Activated CD4-positive, alpha-beta T cell treated with anti-CD3 and anti-CD28 coated beads, Interleukin-2, Interleukin-4, amounts not matched to agents 100 ng/mL and 50 ng/mL, durations not matched to agents 16 hours and 8 hours (primary cell): ENCODE measurements around the gene WDR55.
"Not testable (repeated sequence)": the region's sequence is repeated elsewhere in the genome, so short reads cannot be mapped to it uniquely, and the experiment has no call there.

ENCODE experiments used
- DNase-seq: peaks from one replicate; pipeline ENCODE4 v3.0.0-alpha.2; 2020; ENCODE audit warnings: low spot score

WDR55 gene, protein sequence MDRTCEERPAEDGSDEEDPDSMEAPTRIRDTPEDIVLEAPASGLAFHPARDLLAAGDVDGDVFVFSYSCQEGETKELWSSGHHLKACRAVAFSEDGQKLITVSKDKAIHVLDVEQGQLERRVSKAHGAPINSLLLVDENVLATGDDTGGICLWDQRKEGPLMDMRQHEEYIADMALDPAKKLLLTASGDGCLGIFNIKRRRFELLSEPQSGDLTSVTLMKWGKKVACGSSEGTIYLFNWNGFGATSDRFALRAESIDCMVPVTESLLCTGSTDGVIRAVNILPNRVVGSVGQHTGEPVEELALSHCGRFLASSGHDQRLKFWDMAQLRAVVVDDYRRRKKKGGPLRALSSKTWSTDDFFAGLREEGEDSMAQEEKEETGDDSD

DNA sequence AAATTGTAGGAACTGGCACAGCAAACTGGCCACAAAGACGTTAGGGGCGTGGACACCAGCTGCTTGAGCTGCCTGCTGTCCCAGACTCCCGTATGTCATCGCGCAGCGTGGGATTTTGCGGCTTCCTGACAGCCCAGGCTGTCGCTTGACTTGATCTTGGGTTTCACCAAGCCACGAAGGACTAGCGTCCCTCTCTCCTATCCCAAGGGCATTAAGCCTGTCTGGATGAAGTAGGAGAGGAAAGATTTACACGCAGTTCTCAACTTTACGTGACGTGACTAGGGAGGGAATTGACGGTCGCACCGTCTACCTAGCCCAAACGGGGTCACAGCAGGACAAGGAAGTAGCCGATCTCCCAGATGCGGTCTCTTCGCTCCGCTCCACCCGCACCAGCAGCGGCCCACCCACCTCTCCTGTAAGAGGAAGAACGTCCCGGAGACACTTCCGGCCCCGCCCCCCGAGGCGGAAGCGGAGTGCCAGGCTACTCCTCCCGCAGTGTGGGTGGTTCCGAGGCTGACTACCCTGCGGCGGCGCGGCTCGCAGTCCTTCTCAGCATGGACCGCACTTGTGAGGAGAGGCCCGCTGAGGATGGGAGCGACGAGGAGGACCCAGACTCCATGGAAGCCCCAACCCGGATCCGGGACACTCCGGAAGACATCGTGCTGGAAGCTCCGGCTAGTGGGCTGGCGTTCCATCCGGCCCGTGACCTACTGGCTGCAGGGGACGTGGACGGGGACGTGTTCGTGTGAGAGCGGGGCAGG is at the start of gene WDR55:
TSS of gene WDR55 (plus strand) at position 546 of the 761 bp plus-strand sequence. CDS start at position 555, 9 bp downstream.
- DNase-seq, result peak; percentile 96

DNA sequence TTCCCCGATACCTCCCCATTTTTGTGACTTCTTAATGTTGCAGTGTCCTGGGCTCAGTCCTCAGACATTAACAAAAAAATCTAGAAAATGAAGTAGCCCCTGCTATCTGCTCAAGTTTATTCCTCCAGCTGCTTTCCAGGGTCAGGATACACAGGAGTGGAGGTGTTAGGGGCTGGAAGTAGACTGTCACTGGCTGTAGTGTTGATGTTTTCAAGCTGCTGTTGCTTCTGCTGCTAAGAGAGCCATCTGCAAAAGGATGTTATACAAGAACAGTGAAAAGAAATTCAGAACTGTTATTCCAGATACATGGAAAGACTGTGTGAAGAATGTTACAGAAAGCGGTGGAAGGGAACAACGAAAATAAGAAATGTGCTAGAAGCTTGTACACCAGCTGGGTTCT is 42.4 kb upstream of the WDR55 start:
- DNase-seq, result no peak

DNA sequence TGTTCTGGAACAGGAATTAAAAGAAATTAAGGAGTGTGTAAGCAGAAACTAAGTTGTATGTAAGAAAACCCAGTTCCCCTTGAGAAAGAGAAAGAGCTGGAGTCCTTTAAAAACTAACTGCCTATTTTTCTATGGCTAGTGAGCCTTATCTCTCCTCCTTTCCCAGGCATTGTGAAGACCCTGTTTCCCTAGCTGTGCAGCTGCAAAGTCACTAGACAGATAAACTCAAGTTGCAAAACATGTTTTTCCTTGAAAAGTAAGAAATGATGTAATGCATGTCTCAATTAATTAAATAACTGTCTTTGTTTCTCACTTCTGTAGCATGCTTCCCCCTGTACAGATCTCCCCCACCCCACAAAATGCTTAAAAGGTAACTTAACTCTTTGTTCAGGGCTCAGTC is 41.6 kb upstream of the WDR55 start:
- not testable (repeated sequence) for DNase-seq

DNA sequence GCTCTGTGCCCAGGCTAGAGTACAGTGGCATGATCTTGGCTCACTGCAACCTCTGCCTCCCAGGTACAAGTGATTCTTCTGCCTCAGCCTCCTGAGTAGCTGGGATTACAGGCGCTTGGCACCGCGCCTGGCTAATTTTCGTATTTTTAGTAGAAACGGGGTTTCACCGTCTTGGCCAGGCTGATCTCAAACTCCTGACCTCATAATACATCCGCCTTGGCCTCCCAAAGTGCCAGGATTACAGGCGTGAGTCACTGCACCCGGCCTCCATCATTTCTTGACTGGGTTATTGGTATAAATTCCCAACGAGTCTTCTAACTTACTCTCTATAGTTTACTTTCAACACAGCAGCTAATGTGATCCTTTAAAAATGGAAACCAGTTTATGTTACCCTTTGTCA is 39.8 kb upstream of the WDR55 start:
- not testable (repeated sequence) for DNase-seq

DNA sequence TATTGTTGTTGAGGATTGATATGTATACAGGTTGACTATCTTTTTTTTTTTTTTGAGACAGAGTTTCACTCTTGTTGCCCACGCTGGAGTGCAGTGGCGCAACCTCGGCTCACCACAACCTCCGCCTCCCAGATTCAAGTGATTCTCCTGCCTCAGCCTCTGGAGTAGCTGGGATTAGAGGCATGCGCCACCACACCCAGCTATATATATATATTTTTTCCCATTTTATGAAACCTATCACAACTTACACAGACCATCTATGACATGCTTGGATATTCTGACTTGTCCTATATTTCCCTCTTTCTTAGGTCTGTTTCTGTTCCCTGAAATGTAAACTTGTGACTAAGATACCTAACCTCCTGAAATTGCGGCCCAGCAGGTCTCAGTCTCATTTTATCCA is 36.7 kb upstream of the WDR55 start:
- DNase-seq, result no peak

DNA sequence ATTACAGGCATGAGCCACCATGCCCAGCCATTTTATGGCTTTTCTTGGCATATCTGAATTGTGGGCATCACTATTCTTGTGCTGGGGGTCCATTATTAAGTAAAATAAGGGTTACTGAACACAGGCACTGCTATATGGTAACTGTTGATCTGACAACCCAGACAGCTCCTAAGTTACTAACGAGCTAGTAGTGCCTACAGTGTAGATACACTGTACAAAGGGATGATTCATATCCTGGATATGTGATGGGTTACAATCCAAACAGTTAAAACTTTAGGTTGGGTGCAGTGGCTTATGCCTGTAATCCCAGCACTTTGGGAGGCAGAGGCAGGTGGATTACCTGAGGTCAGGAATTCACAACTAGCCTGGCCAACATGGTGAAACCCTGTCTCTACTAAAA is 36.0 kb upstream of the WDR55 start:
- no peak for DNase-seq

DNA sequence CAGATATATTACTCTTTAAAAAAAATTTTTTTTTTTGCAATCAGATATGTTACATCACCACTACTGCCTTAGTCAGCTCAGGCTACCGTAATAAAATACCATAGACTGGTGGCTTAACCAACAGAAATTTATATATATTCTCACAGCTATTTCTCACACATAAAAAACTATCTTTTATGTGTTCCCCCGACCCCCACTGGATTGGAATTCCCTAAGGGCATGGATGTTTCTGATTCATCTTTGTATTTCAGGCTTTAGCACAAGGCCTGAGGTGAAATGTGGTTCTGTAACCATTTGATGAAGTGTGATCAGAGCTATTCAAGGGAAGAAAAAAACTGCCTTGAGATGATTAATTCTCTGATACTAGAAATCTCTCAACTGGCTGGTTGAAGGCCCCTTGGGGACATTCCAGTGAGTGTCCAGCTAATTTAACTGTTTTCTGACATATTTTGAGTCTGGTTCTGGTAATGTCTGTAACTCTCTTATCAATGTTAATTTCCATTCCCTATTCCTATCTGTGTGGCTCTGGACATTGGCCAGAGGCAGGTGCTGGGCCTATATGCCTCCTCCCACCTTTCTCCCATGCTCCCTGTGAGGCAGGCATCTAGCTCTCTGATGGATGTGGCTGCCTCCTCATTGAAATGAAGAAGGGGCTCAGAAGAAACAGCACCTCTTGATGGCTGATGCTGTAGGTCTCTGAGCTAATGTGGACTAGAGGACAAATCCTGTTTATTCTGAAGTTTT is 34.2 kb upstream of the WDR55 start:
- no peak for DNase-seq

DNA sequence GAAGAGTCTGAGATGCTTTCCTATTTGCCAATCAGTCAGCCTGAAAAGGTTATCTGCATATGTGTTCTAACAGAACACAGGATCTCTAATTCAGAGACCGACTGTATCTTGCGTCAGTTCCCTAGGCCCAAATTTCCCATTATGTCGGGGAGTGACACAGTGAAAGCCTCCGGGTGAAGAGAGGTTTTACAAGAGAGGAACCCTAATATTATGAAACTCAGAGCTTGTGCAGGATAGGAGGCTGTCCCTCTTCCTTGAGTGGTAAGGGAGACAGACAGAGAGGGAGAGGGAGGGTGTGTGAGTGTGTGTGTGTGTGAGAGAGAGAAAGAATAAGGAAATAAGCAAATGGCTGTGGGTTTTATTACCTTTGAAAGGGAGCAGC is 33.7 kb upstream of the WDR55 start:
- DNase-seq, result no peak

DNA sequence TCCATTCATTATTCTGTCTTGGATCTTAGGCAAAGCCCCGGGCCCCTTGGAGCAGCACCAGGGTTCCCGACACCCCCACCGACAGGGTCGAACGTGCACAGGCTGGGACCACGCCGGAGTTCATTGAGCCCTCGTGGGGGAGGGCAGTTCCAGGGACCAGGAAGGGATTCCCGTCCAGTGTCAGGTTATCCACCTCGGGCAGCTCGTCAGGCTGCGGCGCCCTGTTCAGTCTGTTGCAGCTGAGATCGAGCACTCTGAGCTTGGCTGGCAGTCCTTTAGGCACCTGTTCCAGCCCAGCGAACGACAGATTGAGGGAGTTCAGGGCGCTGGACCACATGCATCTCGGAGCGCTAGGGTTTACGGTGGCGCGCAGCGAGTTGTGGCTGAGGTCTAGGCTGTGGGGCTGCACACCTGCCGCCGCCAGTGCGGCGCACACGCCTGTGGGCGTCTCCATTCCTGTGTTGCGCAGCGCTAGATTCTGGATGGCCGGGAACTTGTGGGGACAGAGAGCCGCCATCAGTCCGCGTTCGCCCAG is 32.8 kb upstream of the WDR55 start:
- no peak for DNase-seq

DNA sequence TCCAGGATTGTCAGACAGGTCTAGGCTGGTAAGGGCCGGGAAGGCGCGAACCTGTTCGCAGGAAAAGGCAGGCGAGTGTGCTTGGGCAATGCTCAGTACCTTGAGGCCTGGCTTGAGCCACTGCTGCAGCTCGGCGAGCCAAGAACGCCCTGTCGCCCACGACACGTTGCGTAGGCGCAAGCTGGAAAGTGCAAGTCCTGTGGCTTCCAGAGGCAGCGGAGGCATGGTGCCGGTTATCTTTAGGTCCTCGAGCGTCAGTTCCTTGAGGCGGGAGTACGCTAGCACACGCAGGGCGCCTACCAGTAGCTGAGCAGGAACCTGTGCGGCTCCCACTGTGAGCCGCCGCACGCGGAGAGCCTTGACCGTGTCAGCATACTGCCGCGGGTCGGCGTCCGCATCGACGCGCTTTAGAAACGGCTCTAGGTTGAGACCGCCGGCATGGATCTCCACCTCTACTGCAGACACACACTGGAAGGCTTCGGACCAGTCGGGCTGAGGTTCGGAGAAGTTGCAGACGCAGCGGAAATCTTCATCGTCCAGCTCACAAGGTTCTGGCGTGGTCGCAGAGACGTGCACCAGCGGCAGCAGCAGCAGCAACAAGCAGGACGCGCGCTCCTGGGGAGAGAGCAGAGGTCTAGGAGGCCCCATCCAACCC is 32.2 kb upstream of the WDR55 start:
- DNase-seq, result peak; percentile 53

DNA sequence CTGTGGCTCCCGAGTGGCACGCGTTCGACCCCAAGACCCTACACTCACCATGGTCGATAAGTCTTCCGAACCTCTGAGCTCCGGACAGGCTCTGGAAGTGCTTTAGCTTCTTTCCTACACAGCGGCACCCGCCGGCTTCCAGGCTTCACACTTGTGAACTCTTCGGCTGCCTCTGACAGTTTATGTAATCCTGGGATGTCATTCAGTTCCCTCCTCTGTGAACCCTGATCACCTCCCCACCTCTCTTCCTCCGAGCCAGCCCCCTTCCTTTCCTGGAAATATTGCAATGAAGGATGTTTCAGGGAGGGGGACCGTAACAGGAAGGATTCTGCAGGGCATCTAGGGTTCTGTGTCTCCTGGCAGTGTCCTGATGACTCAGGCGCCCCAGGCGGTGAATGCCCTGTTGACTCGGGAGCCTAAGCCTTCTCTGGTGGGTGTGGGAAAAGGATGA is 31.7 kb upstream of the WDR55 start, which contains the start of gene CD14:
TSS of gene CD14 (minus strand) at position 155 of the 451 bp plus-strand sequence. CDS start at position 51, 104 bp downstream.
- no peak for DNase-seq

DNA sequence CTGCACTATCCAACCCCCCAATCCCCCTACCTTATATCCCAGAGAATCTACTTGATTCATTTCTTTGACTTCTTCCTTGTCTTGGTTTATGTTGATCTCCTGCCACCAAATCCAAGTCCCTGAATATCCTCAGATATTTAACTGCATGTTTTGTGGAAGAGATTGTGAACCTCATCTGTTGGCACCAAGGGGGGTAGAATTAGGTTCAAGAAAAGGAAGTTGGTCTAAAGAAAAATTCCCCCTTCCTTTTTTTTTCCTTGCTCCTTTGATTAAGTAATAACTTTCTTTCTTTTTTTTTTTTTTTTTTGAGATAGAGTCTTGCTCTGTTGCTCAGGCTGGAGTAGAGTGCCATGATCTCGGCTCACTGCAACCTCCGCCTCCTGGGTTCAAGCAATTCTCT is 31.2 kb upstream of the WDR55 start:
- DNase-seq, result no peak

DNA sequence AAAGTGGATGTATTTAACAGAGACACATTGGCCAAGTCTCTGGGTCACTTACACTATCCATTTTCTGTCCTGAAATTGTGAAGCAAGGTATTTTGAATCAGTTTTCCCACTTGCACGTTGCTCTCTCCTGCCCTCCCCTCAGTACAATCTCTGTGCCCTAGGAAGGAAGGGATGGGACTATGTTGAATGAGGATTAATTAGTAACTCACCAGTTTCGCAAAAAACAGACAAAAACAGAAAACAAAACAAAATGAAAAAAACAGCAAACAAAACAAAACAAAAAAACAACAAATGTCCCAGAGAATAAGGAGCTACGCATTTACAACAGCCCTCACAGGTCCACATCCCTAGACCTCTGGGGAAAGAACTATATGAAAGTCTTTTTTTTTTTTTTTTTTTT is 30.6 kb upstream of the WDR55 start:
- no peak for DNase-seq

DNA sequence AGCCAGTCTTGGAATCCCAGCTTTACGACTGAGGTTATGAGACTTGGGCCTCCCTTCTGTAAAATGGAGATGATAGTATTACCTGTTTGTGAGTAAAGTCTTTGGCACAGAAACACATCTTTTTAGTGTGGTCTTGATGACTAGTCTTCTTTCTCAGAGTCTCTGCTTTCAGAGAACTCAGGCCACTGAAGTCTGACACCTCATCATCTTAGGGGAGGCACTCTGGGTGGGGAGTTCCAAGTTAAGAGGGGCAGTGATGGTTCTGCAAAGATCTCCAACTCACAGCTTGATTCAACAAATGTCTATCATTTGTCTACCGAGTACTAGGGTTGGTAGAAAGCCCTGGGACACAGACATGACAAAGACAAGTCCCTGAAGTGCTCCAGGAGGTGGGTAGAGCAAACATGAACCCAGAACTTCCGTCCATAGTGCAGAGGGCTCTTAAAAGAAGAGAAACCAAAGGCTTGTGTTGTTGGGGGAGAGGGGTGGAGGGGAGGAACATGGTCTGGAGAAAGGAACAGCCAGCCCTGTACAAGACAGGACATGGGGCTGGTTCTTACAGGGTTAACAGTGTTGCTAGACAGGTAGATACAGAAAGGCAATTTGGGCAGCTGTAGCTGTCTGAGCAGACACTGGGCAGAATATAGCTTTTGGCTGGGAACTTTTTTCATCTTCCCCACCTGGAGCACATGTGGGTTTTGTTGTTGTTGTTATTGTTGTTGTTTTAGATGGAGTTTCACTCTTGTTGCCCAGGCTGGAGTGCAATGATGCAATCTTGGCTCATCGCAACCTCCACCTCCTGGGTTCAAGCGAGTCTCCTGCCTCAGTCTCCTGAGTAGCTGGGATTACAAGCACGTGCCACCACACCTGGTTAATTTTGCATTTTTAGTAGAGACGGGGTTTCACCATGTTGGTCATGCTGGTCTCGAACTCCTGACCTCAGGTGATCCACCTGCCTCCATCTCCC is 29.1 kb upstream of the WDR55 start:
- no peak for DNase-seq

DNA sequence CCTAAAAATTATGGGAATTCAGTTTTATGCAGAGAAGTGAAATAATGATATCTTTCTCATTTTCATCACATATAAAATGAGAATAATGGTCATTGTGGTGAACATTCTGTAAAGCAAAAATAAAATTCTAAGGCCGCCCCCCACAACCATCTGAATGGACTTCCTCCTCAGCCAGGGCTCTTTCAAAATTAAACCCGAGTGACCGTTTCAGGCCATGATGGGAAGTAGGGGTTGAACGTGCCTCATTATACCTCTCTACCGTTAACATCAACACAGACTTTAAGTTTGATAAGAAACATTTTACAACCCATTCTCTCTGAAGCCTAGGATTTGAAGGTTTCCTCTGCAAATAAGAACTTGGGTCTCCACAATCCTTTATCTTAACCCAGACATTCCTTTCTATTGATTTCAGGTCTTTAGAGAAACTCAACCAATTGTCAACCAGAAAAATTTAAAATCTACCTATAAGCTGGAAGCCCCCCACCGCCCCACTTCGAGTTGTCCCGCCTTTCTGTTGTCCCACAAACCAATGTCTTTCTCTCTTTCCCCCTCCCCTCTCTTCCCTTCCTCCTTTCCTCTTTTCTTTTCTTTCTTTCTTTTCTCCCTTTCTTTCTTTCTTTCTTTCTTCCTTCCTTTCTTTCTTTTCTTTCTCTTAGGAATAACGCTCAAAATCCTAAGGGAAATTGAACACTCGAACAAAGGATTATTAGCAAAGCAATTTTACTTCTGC is 27.2 kb upstream of the WDR55 start:
- DNase-seq, result no peak

DNA sequence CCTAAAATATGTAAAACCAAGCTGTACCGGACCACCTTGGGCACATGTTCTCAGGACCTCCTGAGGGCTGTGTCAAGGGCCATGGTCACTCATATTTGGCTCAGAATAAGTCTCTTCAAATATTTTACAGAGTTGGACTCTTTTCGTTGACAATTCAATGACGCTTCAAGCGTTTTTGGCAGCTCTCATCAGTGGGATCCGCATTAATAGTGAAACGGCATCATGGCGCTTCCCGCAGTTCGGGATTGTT is 25.9 kb upstream of the WDR55 start:
- not testable (repeated sequence) for DNase-seq

DNA sequence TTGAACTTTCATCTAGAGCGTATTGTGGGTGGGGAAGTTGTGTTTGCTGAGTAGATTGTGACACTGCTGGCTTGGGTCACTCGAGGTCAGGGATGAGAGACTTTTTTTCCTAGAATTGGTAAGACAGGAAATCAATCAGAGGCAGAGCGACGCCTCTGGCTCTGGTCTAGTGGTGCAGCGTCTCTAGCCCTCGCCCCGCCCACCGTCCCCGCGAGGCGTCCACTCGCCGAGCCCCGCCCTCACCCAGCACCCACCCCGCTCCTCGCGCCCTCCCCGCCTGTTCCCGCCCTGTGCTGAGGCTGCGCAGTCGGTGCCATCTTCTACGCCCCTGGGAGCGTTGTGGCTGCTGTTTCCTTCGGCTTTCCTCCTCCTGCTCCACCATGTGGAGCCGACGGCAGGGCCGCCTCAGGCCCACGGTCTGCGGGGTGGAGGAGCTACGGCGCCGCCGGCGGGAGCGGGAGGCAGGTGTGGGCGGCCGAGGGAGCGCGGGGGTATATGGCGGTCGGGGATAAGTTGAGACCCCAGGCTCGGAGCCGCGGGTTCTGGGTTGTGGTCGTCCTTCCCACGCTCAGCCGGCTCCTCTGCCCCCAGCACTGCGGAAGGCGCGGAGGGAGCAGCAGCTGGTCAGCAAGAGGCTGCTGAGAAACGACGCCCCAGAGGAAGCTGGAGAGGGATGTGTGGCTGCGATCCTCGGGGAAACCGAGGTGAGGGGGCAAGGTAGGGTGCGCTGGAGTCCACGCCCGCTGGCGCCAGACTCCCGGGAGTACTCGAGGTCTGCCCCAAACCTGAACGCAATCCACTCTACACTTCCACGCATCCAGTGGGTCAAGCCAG is 25.3 kb upstream of the WDR55 start, which contains the start of gene TMCO6:
TSS of gene TMCO6 (plus strand) at position 304 of the 834 bp plus-strand sequence. CDS start at position 381, 77 bp downstream.
- peak; percentile 97 for DNase-seq

DNA sequence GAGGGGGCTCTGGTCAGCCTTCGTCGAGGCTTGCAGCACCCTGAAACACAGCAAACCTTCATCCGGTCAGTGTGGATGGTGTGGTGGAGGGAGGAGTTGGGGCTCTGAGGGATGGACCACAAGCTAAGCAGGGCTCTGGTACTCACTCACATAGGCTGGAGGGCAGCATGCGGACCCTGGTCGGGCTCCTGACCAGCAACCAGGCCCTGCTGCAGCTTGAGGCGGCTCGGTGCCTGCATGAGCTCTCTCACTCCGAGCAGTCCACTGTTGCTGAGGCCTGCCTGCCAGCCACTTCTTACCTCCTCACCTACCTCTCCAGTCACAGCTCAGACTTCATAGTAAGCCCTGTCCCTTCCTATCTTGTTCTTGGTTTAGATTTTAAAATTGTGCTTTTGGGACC is 23.0 kb upstream of the WDR55 start:
- no peak for DNase-seq

DNA sequence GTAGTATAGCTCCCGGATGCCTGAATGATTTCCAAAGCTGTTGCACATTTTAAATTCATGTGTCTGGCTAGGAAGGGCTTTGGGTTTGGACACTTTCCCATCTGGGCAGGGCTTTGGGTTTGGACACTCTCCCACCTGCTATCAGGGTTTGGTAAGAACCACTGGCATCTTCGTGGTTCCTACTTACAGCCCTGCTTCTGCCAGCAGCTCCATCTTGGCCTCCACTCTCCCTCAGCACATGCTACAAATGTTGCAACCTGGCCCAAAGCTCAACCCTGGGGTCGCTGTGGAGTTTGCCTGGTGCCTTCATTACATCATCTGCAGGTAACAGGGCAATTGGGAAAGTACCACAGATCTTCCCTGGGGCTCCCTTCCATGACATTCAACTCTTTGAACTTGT is 22.0 kb upstream of the WDR55 start:
- no peak for DNase-seq
